AG20443 (cell line): ENCODE measurements around the gene LRP10.
"Not testable (repeated sequence)": the region's sequence is repeated elsewhere in the genome, so short reads cannot be mapped to it uniquely, and the experiment has no call there.

Source experiments
- DNase-seq: peaks from one replicate; pipeline ENCODE4 v3.0.0; 2012; ENCODE audit warnings: low spot score, mixed read lengths

LRP10 gene

GRCh38 chr14:22843123-22843925 lies 28.2 kb upstream of the LRP10 start:
- DNase-seq, result no peak

GRCh38 chr14:22844221-22845102 lies 27.1 kb upstream of the LRP10 start:
- no peak for DNase-seq

GRCh38 chr14:22845103-22845394 lies 26.5 kb upstream of the LRP10 start:
- DNase-seq, result no peak

- DNase-seq, result no peak
Measured at GRCh38 chr14:22845821-22846625, 25.5 kb upstream of the LRP10 start.

- no peak for DNase-seq
Measured at GRCh38 chr14:22846811-22847307, 24.7 kb upstream of the LRP10 start.

GRCh38 chr14:22847661-22848341 lies 23.7 kb upstream of the LRP10 start:
- DNase-seq, result peak; percentile 50

GRCh38 chr14:22848351-22849164 lies 23.0 kb upstream of the LRP10 start:
- DNase-seq, result peak; percentile 74

- peak; percentile 48 for DNase-seq
Measured at GRCh38 chr14:22849212-22849819, 22.2 kb upstream of the LRP10 start.

- DNase-seq, result peak; percentile 87
Measured at GRCh38 chr14:22850944-22851764, 20.4 kb upstream of the LRP10 start.

GRCh38 chr14:22852178-22852577 lies 19.4 kb upstream of the LRP10 start:
- DNase-seq, result not testable (repeated sequence)

- no peak for DNase-seq
Measured at GRCh38 chr14:22852599-22852939, 19.0 kb upstream of the LRP10 start.

GRCh38 chr14:22852940-22853767 lies 18.4 kb upstream of the LRP10 start:
- DNase-seq, result peak; percentile 78

- DNase-seq, result not testable (repeated sequence)
Measured at GRCh38 chr14:22854296-22854695, 17.2 kb upstream of the LRP10 start.

GRCh38 chr14:22854963-22855724 lies 16.4 kb upstream of the LRP10 start:
- DNase-seq, result no peak

- DNase-seq, result no peak
Measured at GRCh38 chr14:22856428-22856827, 15.1 kb upstream of the LRP10 start.

GRCh38 chr14:22860377-22860776 lies 11.2 kb upstream of the LRP10 start:
- not testable (repeated sequence) for DNase-seq

- DNase-seq, result no peak
Measured at GRCh38 chr14:22861651-22862050, 9.9 kb upstream of the LRP10 start.

- DNase-seq, result no peak
Measured at GRCh38 chr14:22864979-22865378, 6.6 kb upstream of the LRP10 start.
